Thyroid gland (tissue), 4 donors: ENCODE data around the gene ARSJ. TPM values are rescaled to one million over a fixed set of nuclear protein-coding genes. Genes with fewer than 3 reads are reported as not detected.

Experiments
- DNase-seq, 2 donors: peaks; one replicate each; pipeline ENCODE4 v3.0.0-alpha.2; 2019
- H3K27ac ChIP-seq, 3 donors: fragments of 200-600 bp; sonication (generic); 1 replicate in 2 of 3; 2 replicates in 1 of 3; pipeline ENCODE4 v1.5.1; 2016 to 2019; ENCODE audit warnings: mild to moderate bottlenecking in 1 of 3, moderate library complexity in 1 of 3
- H3K27me3 ChIP-seq: fragments of 200-600 bp; sonication (generic); one replicate; pipeline ENCODE4 v1.5.1; 2019
- H3K36me3 ChIP-seq, 2 donors: fragments of 200-600 bp; sonication (generic); one replicate each; pipeline ENCODE4 v1.5.1; 2016 to 2019
- H3K4me1 ChIP-seq, 2 donors: fragments of 200-600 bp; sonication (generic); one replicate each; pipeline ENCODE4 v1.5.1; 2017 to 2019
- H3K4me3 ChIP-seq, 3 donors: fragments of 200-600 bp; sonication (generic); replicated peaks in 1 of 3; 1 replicate in 2 of 3; 2 replicates in 1 of 3; pipeline ENCODE4 v1.5.1; 2016; ENCODE audit warnings: mild to moderate bottlenecking in 1 of 3
- H3K9me3 ChIP-seq: fragments of 200-600 bp; sonication (generic); one replicate; pipeline ENCODE4 v1.5.1; 2017
- CTCF ChIP-seq, 6 experiments: fragments of 200-600 bp in 3 of 6; fragments of 450-650 bp in 3 of 6; sonication (generic) in 3 of 6; IDR thresholded peaks; one replicate each; pipeline ENCODE4 v1.5.1; 2016 to 2019; ENCODE audit warnings: antibody characterized with exemption in 6 of 6, mild to moderate bottlenecking in 2 of 6, inconsistent platforms in 1 of 6, moderate library complexity in 1 of 6
- POLR2A ChIP-seq, 2 donors: fragments of 450-650 bp; IDR thresholded peaks; one replicate each; pipeline ENCODE4 v1.6.1; 2017; ENCODE audit warnings: antibody characterized with exemption in 2 of 2, mild to moderate bottlenecking in 2 of 2, moderate library complexity in 1 of 2
- WGBS, 2 donors: methylation state at CpG; one replicate each; pipeline ENCODE4 v1.1.5; 2017; 5-methylcytosine and 5-hydroxymethylcytosine counted together
- intact Hi-C: fragments of 100-400 bp; cut with DNase I; formaldehyde crosslinking; loops from one replicate; pipeline ENCODE4 v1.15.1; 2023
- total RNA-seq, 4 donors: library from RNA; depleted of rRNA; stranded (reverse); fragments of >200 nt; gene quantifications; one replicate each; pipeline ENCODE4 v1.2.3, GENCODE V29; 2016

Gene ARSJ
- total RNA-seq, 4 donors from 2014 or later, result 1.6 to 3.4 (median 2.7) TPM

GRCh38 chr4:113973345-113973744, 6.1 kb downstream of the ARSJ start:
- intact Hi-C loops, result no loop called here
- H3K4me1 ChIP-seq, result no peaks in the 10 kb centered on the region
- TF ChIP-seq POLR2A (IDR thresholded peaks at IDR 0.05) (no peak), CTCF (IDR thresholded peaks at IDR 0.05) (no peak)
- H3K4me3 ChIP-seq, result no peak overlapping the region
- H3K27me3 ChIP-seq, result no peaks in the 10 kb centered on the region
- WGBS, 2 donors, result 74% methylated on average over 3 of the region's 3 CpGs
- no peak for DNase-seq
- H3K27ac ChIP-seq, result no peak overlapping the region
- H3K9me3 ChIP-seq, result no peaks in the 10 kb centered on the region
- H3K36me3 ChIP-seq, result no peaks in the 10 kb centered on the region

- intact Hi-C loops, result no loop called here
- no peaks in the 10 kb centered on the region for H3K27me3 ChIP-seq
- 88 to 90% methylated on average over 4 of the region's 4 CpGs for WGBS, 2 donors
- no peaks in the 10 kb centered on the region for H3K9me3 ChIP-seq
- no peak for TF ChIP-seq POLR2A (IDR thresholded peaks at IDR 0.05)
- TF ChIP-seq CTCF (IDR thresholded peaks at IDR 0.05), result no peak
- no peaks in the 10 kb centered on the region for H3K4me1 ChIP-seq
- no peak for DNase-seq
- H3K36me3 ChIP-seq, result no peaks in the 10 kb centered on the region
- no peak overlapping the region for H3K27ac ChIP-seq
- H3K4me3 ChIP-seq, result no peak overlapping the region
Measured at GRCh38 chr4:113972781-113973180, 6.7 kb downstream of the ARSJ start.

GRCh38 chr4:113971706-113972360, 7.6 kb downstream of the ARSJ start:
- TF ChIP-seq CTCF (IDR thresholded peaks at IDR 0.05) (no peak), POLR2A (IDR thresholded peaks at IDR 0.05) (no peak)
- no peaks in the 10 kb centered on the region for H3K36me3 ChIP-seq
- H3K4me3 ChIP-seq, result no peak overlapping the region
- H3K9me3 ChIP-seq, result no peaks in the 10 kb centered on the region
- H3K27me3 ChIP-seq, result no peaks in the 10 kb centered on the region
- H3K27ac ChIP-seq, result no peak overlapping the region
- H3K4me1 ChIP-seq, result no peaks in the 10 kb centered on the region
- 56 to 86% methylated on average over 2 of the region's 2 CpGs for WGBS, 2 donors
- DNase-seq, result no peak
- intact Hi-C loops, result no loop called here

- Histone ChIP-seq H3K4me1 (no peaks in the 10 kb centered on the region), H3K36me3 (no peaks in the 10 kb centered on the region), H3K27ac (no peak overlapping the region), H3K9me3 (no peaks in the 10 kb centered on the region), H3K4me3 (no peak overlapping the region), H3K27me3 (no peaks in the 10 kb centered on the region)
- TF ChIP-seq POLR2A (IDR thresholded peaks at IDR 0.05) (no peak), CTCF (IDR thresholded peaks at IDR 0.05) (no peak)
- intact Hi-C loops, result no loop called here
- 86 to 88% methylated on average over 1 of the region's 1 CpG for WGBS, 2 donors
- no peak for DNase-seq
Measured at GRCh38 chr4:113969709-113970334, 9.6 kb downstream of the ARSJ start.

- H3K27me3 ChIP-seq, result no peaks in the 10 kb centered on the region
- no peaks in the 10 kb centered on the region for H3K9me3 ChIP-seq
- intact Hi-C loops, result no loop called here
- H3K27ac ChIP-seq, result no peak overlapping the region
- no peaks in the 10 kb centered on the region for H3K4me1 ChIP-seq
- no peak overlapping the region for H3K4me3 ChIP-seq
- WGBS, 2 donors, result 81 to 83% methylated on average over 2 of the region's 2 CpGs
- DNase-seq, result no peak
- H3K36me3 ChIP-seq, result no peaks in the 10 kb centered on the region
- no peak for TF ChIP-seq CTCF (IDR thresholded peaks at IDR 0.05)
- no peak for TF ChIP-seq POLR2A (IDR thresholded peaks at IDR 0.05)
Measured at GRCh38 chr4:113968473-113968872, 11.0 kb downstream of the ARSJ start.
